SK-N-SH treated with all-trans-retinoic acid at 6 μM for 48 hours (cell line): ENCODE data around the gene KIF23.
A peak's percentile ranks its signal among the peaks of the same experiment; 100 is the strongest.

ENCODE experiments used
- ATAC-seq: fragments of 200-7000 bp; cut with Tn5 transposase; 3 replicates; pipeline ENCODE4 v1.9.1; 2020; ENCODE audit warnings: mild to moderate bottlenecking, moderate library complexity
- ARNTL ChIP-seq: fragments of 450-650 bp; formaldehyde crosslinking; IDR thresholded peaks from 2 replicates; pipeline ENCODE4 v1.5.0; 2020; ENCODE audit warnings: low read depth, mild to moderate bottlenecking, moderate library complexity, borderline replicate concordance
- BACH2 ChIP-seq: fragments of 250-450 bp; sonication (Bioruptor Pico); IDR thresholded peaks from 2 replicates; pipeline ENCODE4 v1.9.0; 2021; ENCODE audit warnings: mild to moderate bottlenecking, borderline replicate concordance
- CSDC2 ChIP-seq: fragments of 250-450 bp; sonication (Bioruptor Pico); IDR thresholded peaks from 2 replicates; pipeline ENCODE4 v1.5.0; 2020; ENCODE audit warnings: mild to moderate bottlenecking, moderate library complexity
- ESRRG ChIP-seq: fragments of 250-450 bp; sonication (Bioruptor Pico); IDR thresholded peaks from 2 replicates; pipeline ENCODE4 v1.6.1; 2021; ENCODE audit warnings: mild to moderate bottlenecking
- ISL1 ChIP-seq: fragments of 250-450 bp; sonication (Bioruptor Pico); IDR thresholded peaks from 2 replicates; pipeline ENCODE4 v2.1.2; 2022; ENCODE audit warnings: mild to moderate bottlenecking, moderate library complexity
- OSR1 ChIP-seq: fragments of 250-450 bp; sonication (Bioruptor Pico); IDR thresholded peaks from 2 replicates; pipeline ENCODE4 v1.8.0; 2022; ENCODE audit warnings: moderate library complexity, mild to moderate bottlenecking, inconsistent platforms
- PPARA ChIP-seq: fragments of 250-450 bp; sonication (Bioruptor Pico); IDR thresholded peaks from 2 replicates; pipeline ENCODE4 v1.5.0; 2020; ENCODE audit warnings: mild to moderate bottlenecking, borderline replicate concordance
- RARB ChIP-seq: fragments of 250-450 bp; sonication (Bioruptor Pico); IDR thresholded peaks from 2 replicates; pipeline ENCODE4 v1.8.0; 2021; ENCODE audit warnings: mild to moderate bottlenecking, moderate library complexity
- SNAI2 ChIP-seq: fragments of 250-450 bp; sonication (Bioruptor Pico); IDR thresholded peaks from 2 replicates; pipeline ENCODE4 v1.5.0; 2020; ENCODE audit warnings: mild to moderate bottlenecking, moderate library complexity
- TCF4 ChIP-seq: fragments of 250-450 bp; sonication (Bioruptor Pico); IDR thresholded peaks from 2 replicates; pipeline ENCODE4 v1.8.0; 2021; ENCODE audit warnings: mild to moderate bottlenecking, moderate library complexity, borderline replicate concordance
- TOX ChIP-seq: fragments of 250-450 bp; sonication (Bioruptor Pico); IDR thresholded peaks from 2 replicates; pipeline ENCODE4 v1.8.0; 2021; ENCODE audit warnings: mild to moderate bottlenecking, moderate library complexity, borderline replicate concordance
- ZC3H10 ChIP-seq: fragments of 250-450 bp; sonication (Bioruptor Pico); IDR thresholded peaks from 2 replicates; pipeline ENCODE4 v1.5.1; 2021; ENCODE audit warnings: mild to moderate bottlenecking, moderate library complexity
- ZFP3 ChIP-seq: fragments of 250-450 bp; sonication (Bioruptor Pico); IDR thresholded peaks from 2 replicates; pipeline ENCODE4 v1.5.0; 2020; ENCODE audit warnings: mild to moderate bottlenecking, moderate library complexity
- ZFP30 ChIP-seq: fragments of 450-650 bp; formaldehyde crosslinking; IDR thresholded peaks from 2 replicates; pipeline ENCODE4 v1.5.0; 2022; ENCODE audit warnings: mild to moderate bottlenecking, moderate library complexity
- ZNF565 ChIP-seq: fragments of 450-650 bp; formaldehyde crosslinking; conservative IDR thresholded peaks from 2 replicates; pipeline ENCODE4 v1.5.0; 2020; ENCODE audit warnings: low read depth, mild to moderate bottlenecking, moderate library complexity
- ZNF70 ChIP-seq: fragments of 450-650 bp; formaldehyde crosslinking; IDR thresholded peaks from 2 replicates; pipeline ENCODE4 v1.5.0; 2020; ENCODE audit warnings: mild to moderate bottlenecking, moderate library complexity
- ZNF8 ChIP-seq: fragments of 450-650 bp; formaldehyde crosslinking; IDR thresholded peaks from 2 replicates; pipeline ENCODE4 v1.5.0; 2020; ENCODE audit warnings: mild to moderate bottlenecking, moderate library complexity
- TF ChIP-seq, protein P1 (sequence below): fragments of 250-450 bp; sonication (Bioruptor Pico); IDR thresholded peaks from 2 replicates; pipeline ENCODE4 v1.8.0; 2021; ENCODE audit warnings: low read depth, mild to moderate bottlenecking, moderate library complexity, borderline replicate concordance
- TF ChIP-seq, protein P2 (sequence below): fragments of 250-450 bp; sonication (Bioruptor Pico); IDR thresholded peaks from 2 replicates; pipeline ENCODE4 v1.5.0; 2020; ENCODE audit warnings: mild to moderate bottlenecking, moderate library complexity
- TF ChIP-seq, protein P3 (sequence below): fragments of 250-450 bp; sonication (Bioruptor Pico); IDR thresholded peaks from 2 replicates; pipeline ENCODE4 v1.5.1; 2021; ENCODE audit warnings: mild to moderate bottlenecking, moderate library complexity
- TF ChIP-seq, protein P4 (sequence below): fragments of 250-450 bp; sonication (Bioruptor Pico); IDR thresholded peaks from 2 replicates; pipeline ENCODE4 v1.8.0; 2020; ENCODE audit warnings: mild to moderate bottlenecking, moderate library complexity, borderline replicate concordance

KIF23 gene

DNA sequence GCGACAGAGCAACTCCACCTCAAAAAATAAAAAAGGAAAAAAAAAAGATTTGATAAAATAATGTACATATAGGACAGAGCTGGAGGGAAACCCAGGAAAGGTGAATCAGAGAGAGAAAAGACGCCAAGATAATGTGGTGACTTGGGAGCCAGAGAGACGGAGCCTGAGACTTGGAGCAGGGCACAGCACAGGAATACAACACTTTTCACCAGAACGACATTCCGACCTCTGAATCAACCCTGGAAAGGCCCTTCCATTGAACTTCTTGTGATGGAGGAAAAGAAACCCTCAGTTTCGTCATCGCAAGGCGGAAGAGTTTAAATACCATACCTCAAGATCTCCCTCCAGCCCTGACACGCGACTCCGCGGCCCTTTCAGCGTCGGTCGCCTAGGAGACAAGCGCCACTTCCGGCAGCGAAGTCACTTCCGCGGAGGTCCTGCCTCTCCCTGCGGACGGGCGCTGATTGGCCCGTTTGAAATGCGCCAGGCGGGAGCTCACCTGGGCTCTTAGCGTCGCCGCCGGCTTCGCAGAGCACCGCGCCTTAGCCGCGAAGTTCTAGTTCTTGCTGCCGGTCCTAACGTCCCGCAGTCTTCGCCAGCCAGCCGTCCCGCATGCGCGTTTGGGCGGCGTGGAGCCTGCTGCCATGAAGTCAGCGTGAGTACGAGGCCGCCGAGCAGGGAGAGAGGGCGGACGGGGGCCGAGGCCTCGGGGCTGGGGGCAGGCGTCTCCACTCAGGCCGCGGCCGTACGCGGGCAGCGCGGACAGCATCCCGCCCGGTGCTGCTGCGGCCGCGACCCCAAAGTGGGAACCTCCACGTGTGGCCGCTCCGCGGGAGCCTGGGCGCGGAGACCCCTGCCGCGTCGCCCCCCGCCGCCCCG lies at the start of gene KIF23:
KIF23 (plus strand) TSS at position 528 of the 879 bp plus-strand sequence; CDS start at position 645, 117 bp downstream.
- no peak for TF ChIP-seq OSR1 (CRISPR knock-in tag)
- TF ChIP-seq BACH2 (CRISPR knock-in tag), result no peak
- TF ChIP-seq RARB, result no peak
- no peak for TF ChIP-seq ARNTL
- TF ChIP-seq ZNF8 (CRISPR knock-in tag), result no peak
- TF ChIP-seq ESRRG, result no peak
- TF ChIP-seq, protein P1, sequence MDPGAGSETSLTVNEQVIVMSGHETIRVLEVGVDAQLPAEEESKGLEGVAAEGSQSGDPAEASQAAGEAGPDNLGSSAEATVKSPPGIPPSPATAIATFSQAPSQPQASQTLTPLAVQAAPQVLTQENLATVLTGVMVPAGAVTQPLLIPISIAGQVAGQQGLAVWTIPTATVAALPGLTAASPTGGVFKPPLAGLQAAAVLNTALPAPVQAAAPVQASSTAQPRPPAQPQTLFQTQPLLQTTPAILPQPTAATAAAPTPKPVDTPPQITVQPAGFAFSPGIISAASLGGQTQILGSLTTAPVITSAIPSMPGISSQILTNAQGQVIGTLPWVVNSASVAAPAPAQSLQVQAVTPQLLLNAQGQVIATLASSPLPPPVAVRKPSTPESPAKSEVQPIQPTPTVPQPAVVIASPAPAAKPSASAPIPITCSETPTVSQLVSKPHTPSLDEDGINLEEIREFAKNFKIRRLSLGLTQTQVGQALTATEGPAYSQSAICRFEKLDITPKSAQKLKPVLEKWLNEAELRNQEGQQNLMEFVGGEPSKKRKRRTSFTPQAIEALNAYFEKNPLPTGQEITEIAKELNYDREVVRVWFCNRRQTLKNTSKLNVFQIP (CRISPR knock-in tag), result no peak
- TF ChIP-seq ZC3H10 (CRISPR knock-in tag), result no peak
- TF ChIP-seq ZNF70, result no peak
- TF ChIP-seq TCF4 (CRISPR knock-in tag), result no peak
- TF ChIP-seq, protein P2, sequence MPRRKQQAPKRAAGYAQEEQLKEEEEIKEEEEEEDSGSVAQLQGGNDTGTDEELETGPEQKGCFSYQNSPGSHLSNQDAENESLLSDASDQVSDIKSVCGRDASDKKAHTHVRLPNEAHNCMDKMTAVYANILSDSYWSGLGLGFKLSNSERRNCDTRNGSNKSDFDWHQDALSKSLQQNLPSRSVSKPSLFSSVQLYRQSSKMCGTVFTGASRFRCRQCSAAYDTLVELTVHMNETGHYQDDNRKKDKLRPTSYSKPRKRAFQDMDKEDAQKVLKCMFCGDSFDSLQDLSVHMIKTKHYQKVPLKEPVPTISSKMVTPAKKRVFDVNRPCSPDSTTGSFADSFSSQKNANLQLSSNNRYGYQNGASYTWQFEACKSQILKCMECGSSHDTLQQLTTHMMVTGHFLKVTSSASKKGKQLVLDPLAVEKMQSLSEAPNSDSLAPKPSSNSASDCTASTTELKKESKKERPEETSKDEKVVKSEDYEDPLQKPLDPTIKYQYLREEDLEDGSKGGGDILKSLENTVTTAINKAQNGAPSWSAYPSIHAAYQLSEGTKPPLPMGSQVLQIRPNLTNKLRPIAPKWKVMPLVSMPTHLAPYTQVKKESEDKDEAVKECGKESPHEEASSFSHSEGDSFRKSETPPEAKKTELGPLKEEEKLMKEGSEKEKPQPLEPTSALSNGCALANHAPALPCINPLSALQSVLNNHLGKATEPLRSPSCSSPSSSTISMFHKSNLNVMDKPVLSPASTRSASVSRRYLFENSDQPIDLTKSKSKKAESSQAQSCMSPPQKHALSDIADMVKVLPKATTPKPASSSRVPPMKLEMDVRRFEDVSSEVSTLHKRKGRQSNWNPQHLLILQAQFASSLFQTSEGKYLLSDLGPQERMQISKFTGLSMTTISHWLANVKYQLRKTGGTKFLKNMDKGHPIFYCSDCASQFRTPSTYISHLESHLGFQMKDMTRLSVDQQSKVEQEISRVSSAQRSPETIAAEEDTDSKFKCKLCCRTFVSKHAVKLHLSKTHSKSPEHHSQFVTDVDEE (CRISPR knock-in tag), result no peak
- no peak for TF ChIP-seq ZFP30 (CRISPR knock-in tag)
- no peak for TF ChIP-seq PPARA
- TF ChIP-seq, protein P3, sequence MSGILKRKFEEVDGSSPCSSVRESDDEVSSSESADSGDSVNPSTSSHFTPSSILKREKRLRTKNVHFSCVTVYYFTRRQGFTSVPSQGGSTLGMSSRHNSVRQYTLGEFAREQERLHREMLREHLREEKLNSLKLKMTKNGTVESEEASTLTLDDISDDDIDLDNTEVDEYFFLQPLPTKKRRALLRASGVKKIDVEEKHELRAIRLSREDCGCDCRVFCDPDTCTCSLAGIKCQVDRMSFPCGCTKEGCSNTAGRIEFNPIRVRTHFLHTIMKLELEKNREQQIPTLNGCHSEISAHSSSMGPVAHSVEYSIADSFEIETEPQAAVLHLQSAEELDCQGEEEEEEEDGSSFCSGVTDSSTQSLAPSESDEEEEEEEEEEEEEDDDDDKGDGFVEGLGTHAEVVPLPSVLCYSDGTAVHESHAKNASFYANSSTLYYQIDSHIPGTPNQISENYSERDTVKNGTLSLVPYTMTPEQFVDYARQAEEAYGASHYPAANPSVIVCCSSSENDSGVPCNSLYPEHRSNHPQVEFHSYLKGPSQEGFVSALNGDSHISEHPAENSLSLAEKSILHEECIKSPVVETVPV, result no peak
- TF ChIP-seq ISL1 (CRISPR knock-in tag), result no peak
- TF ChIP-seq CSDC2, result no peak
- no peak for TF ChIP-seq ZFP3 (CRISPR knock-in tag)
- TF ChIP-seq, protein P4, sequence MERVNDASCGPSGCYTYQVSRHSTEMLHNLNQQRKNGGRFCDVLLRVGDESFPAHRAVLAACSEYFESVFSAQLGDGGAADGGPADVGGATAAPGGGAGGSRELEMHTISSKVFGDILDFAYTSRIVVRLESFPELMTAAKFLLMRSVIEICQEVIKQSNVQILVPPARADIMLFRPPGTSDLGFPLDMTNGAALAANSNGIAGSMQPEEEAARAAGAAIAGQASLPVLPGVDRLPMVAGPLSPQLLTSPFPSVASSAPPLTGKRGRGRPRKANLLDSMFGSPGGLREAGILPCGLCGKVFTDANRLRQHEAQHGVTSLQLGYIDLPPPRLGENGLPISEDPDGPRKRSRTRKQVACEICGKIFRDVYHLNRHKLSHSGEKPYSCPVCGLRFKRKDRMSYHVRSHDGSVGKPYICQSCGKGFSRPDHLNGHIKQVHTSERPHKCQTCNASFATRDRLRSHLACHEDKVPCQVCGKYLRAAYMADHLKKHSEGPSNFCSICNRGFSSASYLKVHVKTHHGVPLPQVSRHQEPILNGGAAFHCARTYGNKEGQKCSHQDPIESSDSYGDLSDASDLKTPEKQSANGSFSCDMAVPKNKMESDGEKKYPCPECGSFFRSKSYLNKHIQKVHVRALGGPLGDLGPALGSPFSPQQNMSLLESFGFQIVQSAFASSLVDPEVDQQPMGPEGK (CRISPR knock-in tag), result no peak
- TF ChIP-seq ZNF565 (CRISPR knock-in tag), result no peak
- ATAC-seq, result peak; percentile 90

DNA sequence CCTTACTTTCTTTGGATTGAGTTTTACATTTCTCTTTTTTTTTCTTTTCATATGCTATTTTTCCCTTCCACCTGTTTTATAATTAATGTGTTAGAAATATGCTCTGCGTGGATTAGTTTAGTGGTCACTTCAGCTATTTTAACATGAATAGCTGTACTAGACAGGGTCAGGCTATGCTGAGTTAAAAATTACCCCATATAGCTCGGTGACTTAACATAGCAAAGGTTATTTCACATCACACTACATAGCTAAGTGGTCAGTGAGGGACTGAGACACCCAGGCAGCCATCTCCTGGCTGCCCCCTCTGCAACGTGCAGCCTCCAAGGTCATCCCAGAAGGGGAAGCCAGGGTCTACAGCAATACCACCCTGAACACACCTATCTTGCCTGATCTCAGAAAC lies 46.9 kb upstream of the KIF23 start:
- no peak for TF ChIP-seq BACH2 (CRISPR knock-in tag)
- TF ChIP-seq CSDC2, result no peak
- no peak for TF ChIP-seq TOX (CRISPR knock-in tag)
- no peak for TF ChIP-seq ZNF8 (CRISPR knock-in tag)
- no peak for TF ChIP-seq PPARA
- TF ChIP-seq OSR1 (CRISPR knock-in tag), result no peak
- TF ChIP-seq ISL1 (CRISPR knock-in tag), result no peak
- TF ChIP-seq, protein P3, result no peak
- TF ChIP-seq ZFP30 (CRISPR knock-in tag), result no peak
- TF ChIP-seq, protein P2 (CRISPR knock-in tag), result no peak
- TF ChIP-seq SNAI2 (CRISPR knock-in tag), result no peak
- TF ChIP-seq ARNTL, result no peak
- TF ChIP-seq, protein P4 (CRISPR knock-in tag), result no peak
- TF ChIP-seq TCF4 (CRISPR knock-in tag), result no peak
- no peak for TF ChIP-seq ZNF70
- no peak for TF ChIP-seq ZC3H10 (CRISPR knock-in tag)
- no peak for ATAC-seq
